Endothelial cell of umbilical vein (primary cell): Measurements from ENCODE around the gene RABGAP1. TPM values are rescaled to one million over a fixed set of nuclear protein-coding genes. Genes with fewer than 3 reads are reported as not detected.
A peak's percentile ranks its signal among the peaks of the same experiment; 100 is the strongest.

Experiments used
- BruUV-seq: library from RNA; stranded (reverse); fragments of 400-500 nt; replicated peaks from 2 replicates; lab custom pipeline; 2021; lab: Mats Ljungman, UMichigan
- CTCF ChIA-PET: fragments of 300-600, 350-600 bp; sonication (Branson Sonifier 250); formaldehyde crosslinking; loops from one replicate; lab custom pipeline; 2021; ENCODE audit warnings: antibody characterized with exemption, inconsistent platforms; lab: Charles Lee
- POLR2A ChIA-PET: fragments of 300-600, 350-600 bp; sonication (Branson Sonifier 250); formaldehyde crosslinking; loops from one replicate; lab custom pipeline; 2021; ENCODE audit warnings: antibody characterized with exemption, inconsistent platforms; lab: Charles Lee
- DNase-seq: peaks from one replicate; pipeline ENCODE4 v3.0.0-alpha.2; 2011; ENCODE audit warnings: low read depth, low spot score
- FAIRE-seq: peaks from 2 replicates; lab custom pipeline; 2011; peaks lifted over from hg19 to GRCh38; lab: Jason Lieb, UNC
- H2AFZ ChIP-seq: 2 replicates; pipeline ENCODE4 v1.6.0; 2012; ENCODE audit warnings: low read depth, low read length, control low read depth, inconsistent platforms
- H3K27ac ChIP-seq: 2 replicates; pipeline ENCODE4 v1.5.1; 2011; ENCODE audit warnings: low read depth, mild to moderate bottlenecking, control low read depth, low read length, moderate library complexity; ENCODE audit not compliant: insufficient read depth
- H3K27me3 ChIP-seq, 2 experiments: 2 replicates each; pipeline versions ENCODE4 v1.6.0 to v1.6.1; 2011; ENCODE audit warnings: low read length in 2 of 2, mixed read lengths in 1 of 2; ENCODE audit not compliant: control insufficient read depth in 2 of 2, insufficient read depth in 2 of 2
- H3K36me3 ChIP-seq, 2 experiments: 2 replicates in 1 of 2; 3 replicates in 1 of 2; pipeline ENCODE4 v1.5.1; 2011; ENCODE audit warnings: low read length in 2 of 2, mild to moderate bottlenecking in 1 of 2, moderate library complexity in 1 of 2; ENCODE audit not compliant: control insufficient read depth in 2 of 2, insufficient read depth in 2 of 2; ENCODE audit errors: extremely low read depth in 1 of 2
- H3K4me1 ChIP-seq: 3 replicates; pipeline ENCODE4 v1.5.1; 2011; ENCODE audit warnings: mild to moderate bottlenecking, low read length; ENCODE audit not compliant: control insufficient read depth, insufficient read depth; ENCODE audit errors: extremely low read depth
- H3K4me2 ChIP-seq: 2 replicates; pipeline ENCODE4 v1.6.1; 2011; ENCODE audit warnings: low read length, control low read depth, mixed read lengths; ENCODE audit not compliant: insufficient read depth
- H3K4me3 ChIP-seq, 3 experiments: fragments of 200-600 bp in 1 of 3; sonication (generic), shearing (Covaris generic) in 1 of 3; replicated peaks in 1 of 3; 2 replicates each; pipeline ENCODE4 v1.5.1; 2011 to 2016; ENCODE audit warnings: control low read depth in 3 of 3, low read length in 3 of 3, mild to moderate bottlenecking in 2 of 3, inconsistent platforms in 1 of 3, low read depth in 1 of 3, moderate library complexity in 1 of 3; ENCODE audit not compliant: insufficient read depth in 1 of 3
- H3K79me2 ChIP-seq: 2 replicates; pipeline ENCODE4 v1.6.0; 2012; ENCODE audit warnings: low read length, inconsistent platforms; ENCODE audit not compliant: control insufficient read depth, insufficient read depth
- H3K9ac ChIP-seq: replicated peaks from 2 replicates; pipeline ENCODE3; 2011; ENCODE audit warnings: low read length, control low read depth; ENCODE audit not compliant: insufficient read depth; ENCODE audit errors: extremely low read depth
- H3K9me1 ChIP-seq: replicated peaks from 3 replicates; pipeline ENCODE4 v1.6.0; 2011; ENCODE audit warnings: mild to moderate bottlenecking, low read length; ENCODE audit not compliant: control insufficient read depth, insufficient read depth; ENCODE audit errors: extremely low read depth
- H3K9me3 ChIP-seq: replicated peaks from 2 replicates; pipeline ENCODE4 v1.5.1; 2012; ENCODE audit warnings: low read length, inconsistent platforms; ENCODE audit not compliant: control insufficient read depth, insufficient read depth
- H4K20me1 ChIP-seq: replicated peaks from 2 replicates; pipeline ENCODE3; 2011; ENCODE audit warnings: mild to moderate bottlenecking, low read length; ENCODE audit not compliant: control insufficient read depth, insufficient read depth; ENCODE audit errors: extremely low read depth
- EZH2 ChIP-seq: IDR thresholded peaks from 2 replicates; pipeline ENCODE4 v1.6.1; 2012; ENCODE audit warnings: borderline replicate concordance, low read depth, mild to moderate bottlenecking, moderate library complexity, low read length, inconsistent platforms; ENCODE audit not compliant: severe bottlenecking
- FOS ChIP-seq: IDR thresholded peaks from 2 replicates; pipeline ENCODE4 v1.6.1; 2011; ENCODE audit warnings: mild to moderate bottlenecking, low read length, moderate library complexity, borderline replicate concordance; ENCODE audit not compliant: insufficient read depth
- GATA2 ChIP-seq: IDR thresholded peaks from 2 replicates; pipeline ENCODE4 v1.7.0; 2011; ENCODE audit warnings: low read depth, mild to moderate bottlenecking, moderate library complexity, mixed read lengths, low read length; ENCODE audit not compliant: insufficient read length, insufficient read depth
- JUN ChIP-seq: IDR thresholded peaks from 2 replicates; pipeline ENCODE4 v1.6.1; 2011; ENCODE audit warnings: borderline replicate concordance, low read depth; ENCODE audit not compliant: insufficient read length, insufficient read depth
- MYC ChIP-seq: IDR thresholded peaks from one replicate; pipeline ENCODE4 v1.6.1; 2011; ENCODE audit warnings: mild to moderate bottlenecking, low read depth, low read length
- POLR2A ChIP-seq: IDR thresholded peaks from 2 replicates; pipeline ENCODE4 v1.6.1; 2012; ENCODE audit warnings: low read depth, mild to moderate bottlenecking, control low read depth, low read length
- POLR2AphosphoS5 ChIP-seq: IDR thresholded peaks from 2 replicates; pipeline ENCODE4 v1.6.1; 2012; ENCODE audit warnings: low read depth, mild to moderate bottlenecking, control low read depth, low read length, moderate library complexity; ENCODE audit not compliant: insufficient read depth
- dilution Hi-C: fragments of 300-500 bp; cut with MboI; formaldehyde crosslinking; loops from one replicate; pipeline ENCODE4 v1.15.0; 2019; ENCODE audit warnings: low sequenced_read_pairs; ENCODE audit not compliant: extremely low pct_ligation_motif_present
- intact Hi-C: fragments of 100-400 bp; cut with micrococcal nuclease; formaldehyde crosslinking; loops from one replicate; pipeline ENCODE4 v1.10.0; 2022
- polyA plus RNA-seq, 4 experiments: library from polyadenylated mRNA; depleted of rRNA in 3 of 4; stranded (reverse) in 3 of 4; unstranded in 1 of 4; fragments of >200 nt; gene quantifications; 2 replicates each; pipeline versions ENCODE4 v1.2.1 to v1.2.3, GENCODE V29; 2011 to 2012; ENCODE audit warnings: missing spikeins in 1 of 4
- total RNA-seq: library from RNA; stranded (reverse); gene quantifications from 2 replicates; pipeline ENCODE4 v1.2.3, GENCODE V29; 2021
- TF ChIP-seq, protein P1 (sequence below), 2 donors: IDR thresholded peaks; 1 replicate in 1 of 2; 2 replicates in 1 of 2; pipeline ENCODE4 v1.5.1; 2011; ENCODE audit warnings: low read length in 2 of 2, mild to moderate bottlenecking in 2 of 2, moderate library complexity in 2 of 2, control low read depth in 1 of 2, inconsistent platforms in 1 of 2, low read depth in 1 of 2; ENCODE audit not compliant: insufficient read depth in 1 of 2; ENCODE audit errors: extremely low read depth in 1 of 2
- TF ChIP-seq, protein P2 (sequence below): IDR thresholded peaks from 2 replicates; pipeline ENCODE4 v1.6.1; 2011; ENCODE audit not compliant: insufficient read depth, insufficient read length

RABGAP1 gene
- total and polyA plus RNA-seq, 2 donors (not counting 3 experiments of a cell fraction or from before 2014, with no cell fraction given): 19.0 to 53.6 TPM

DNA sequence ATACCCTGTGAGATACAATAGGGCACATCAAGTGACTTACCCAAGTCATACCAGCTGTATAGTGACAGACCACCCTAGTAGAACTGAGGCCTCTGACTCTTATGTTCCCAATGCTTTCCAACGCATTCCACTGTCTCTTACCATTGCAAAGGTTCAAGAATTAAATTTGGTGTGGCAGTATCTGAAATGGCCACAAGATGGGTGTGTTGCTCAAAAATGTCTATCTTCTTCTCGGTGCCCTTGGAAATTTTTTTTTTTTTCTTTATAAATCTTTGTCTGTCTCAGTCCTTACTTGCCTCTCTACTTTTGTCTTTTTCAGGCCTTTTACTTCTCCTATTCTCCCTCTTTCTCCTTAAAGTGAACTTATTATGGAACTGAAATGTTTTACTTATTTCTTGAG is 141.0 kb downstream of the RABGAP1 start:
- H3K4me2 ChIP-seq: no peak overlapping the region
- no peak overlapping the region for H3K9ac ChIP-seq
- POLR2A ChIA-PET: interaction anchor here (0.7 kb wide), 1 partner anchor 18 kb away, joined by 3 read pairs; no protein-coding TSS in a partner anchor
- no peak overlapping the region for H3K4me3 ChIP-seq
- H2AFZ ChIP-seq: no peak overlapping the region
- TF ChIP-seq, protein P1, sequence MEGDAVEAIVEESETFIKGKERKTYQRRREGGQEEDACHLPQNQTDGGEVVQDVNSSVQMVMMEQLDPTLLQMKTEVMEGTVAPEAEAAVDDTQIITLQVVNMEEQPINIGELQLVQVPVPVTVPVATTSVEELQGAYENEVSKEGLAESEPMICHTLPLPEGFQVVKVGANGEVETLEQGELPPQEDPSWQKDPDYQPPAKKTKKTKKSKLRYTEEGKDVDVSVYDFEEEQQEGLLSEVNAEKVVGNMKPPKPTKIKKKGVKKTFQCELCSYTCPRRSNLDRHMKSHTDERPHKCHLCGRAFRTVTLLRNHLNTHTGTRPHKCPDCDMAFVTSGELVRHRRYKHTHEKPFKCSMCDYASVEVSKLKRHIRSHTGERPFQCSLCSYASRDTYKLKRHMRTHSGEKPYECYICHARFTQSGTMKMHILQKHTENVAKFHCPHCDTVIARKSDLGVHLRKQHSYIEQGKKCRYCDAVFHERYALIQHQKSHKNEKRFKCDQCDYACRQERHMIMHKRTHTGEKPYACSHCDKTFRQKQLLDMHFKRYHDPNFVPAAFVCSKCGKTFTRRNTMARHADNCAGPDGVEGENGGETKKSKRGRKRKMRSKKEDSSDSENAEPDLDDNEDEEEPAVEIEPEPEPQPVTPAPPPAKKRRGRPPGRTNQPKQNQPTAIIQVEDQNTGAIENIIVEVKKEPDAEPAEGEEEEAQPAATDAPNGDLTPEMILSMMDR (IDR thresholded peaks at IDR 0.05; ENCODE audit: extremely low read depth in 1 of 2, insufficient read depth in 1 of 2, low read depth in 1 of 2, low read length in 2 of 2): peak; percentile 49 to 51
- no peak for TF ChIP-seq MYC
- peaks cover 0 to 17% of the 10 kb centered on the region in 2 experiments for H3K36me3 ChIP-seq
- H3K27ac ChIP-seq: no peak overlapping the region
- no peaks in the 10 kb centered on the region for H3K9me1 ChIP-seq
- H4K20me1 ChIP-seq: no peaks in the 10 kb centered on the region
- no peaks in the 10 kb centered on the region for H3K79me2 ChIP-seq
- FAIRE-seq (peak; percentile 77), DNase-seq (peak; percentile 76)
- no peaks in the 10 kb centered on the region for H3K9me3 ChIP-seq
- dilution Hi-C loops (no loop called here), intact Hi-C loops (loop anchor here (1.0 kb wide), 2 partner anchors 143 to 268 kb away; no protein-coding TSS in a partner anchor)
- CTCF ChIA-PET: interaction anchor here (0.6 to 7.0 kb wide), 16 partner anchors 9 to 272 kb away, joined by 3 to 148 read pairs (median 4); no protein-coding TSS in a partner anchor
- H3K27me3 ChIP-seq: no peaks in the 10 kb centered on the region
- BruUV-seq: no TSS peak
- no peaks in the 10 kb centered on the region for H3K4me1 ChIP-seq

DNA sequence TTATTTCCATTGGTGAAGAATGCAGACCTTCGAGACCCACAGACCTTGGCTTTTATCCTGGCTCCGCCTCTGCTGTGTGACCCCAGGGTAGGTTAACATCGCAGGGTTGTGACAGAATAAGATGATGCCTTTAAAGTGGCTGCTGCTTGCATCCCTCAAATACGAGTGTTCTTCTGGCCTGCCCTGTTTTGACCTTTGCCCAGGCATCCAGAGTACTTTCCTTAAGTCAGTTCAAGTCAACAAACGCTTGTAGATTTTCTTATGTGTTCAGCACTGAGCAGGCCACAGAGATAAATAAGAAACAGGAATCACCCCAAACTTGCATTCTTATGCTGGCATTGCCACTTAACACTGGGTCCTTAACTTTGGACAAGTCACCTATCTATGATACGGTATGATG is 142.9 kb downstream of the RABGAP1 start:
- no peak for TF ChIP-seq FOS
- TF ChIP-seq MYC: no peak
- no peak for TF ChIP-seq GATA2
- TF ChIP-seq, protein P2, sequence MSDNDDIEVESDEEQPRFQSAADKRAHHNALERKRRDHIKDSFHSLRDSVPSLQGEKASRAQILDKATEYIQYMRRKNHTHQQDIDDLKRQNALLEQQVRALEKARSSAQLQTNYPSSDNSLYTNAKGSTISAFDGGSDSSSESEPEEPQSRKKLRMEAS: no peak
- TF ChIP-seq, protein P1 (IDR thresholded peaks at IDR 0.05; ENCODE audit: extremely low read depth in 1 of 2, insufficient read depth in 1 of 2, low read depth in 1 of 2, low read length in 2 of 2): no peak
- no peak for TF ChIP-seq POLR2A
- TF ChIP-seq EZH2: no peak
- TF ChIP-seq POLR2AphosphoS5: no peak
- no peak for TF ChIP-seq JUN

More for the DNA sequence above, 142.9 kb downstream of the RABGAP1 start:
- Histone ChIP-seq H3K9me1 (no peaks in the 10 kb centered on the region), H3K4me1 (no peaks in the 10 kb centered on the region), H3K36me3 (peaks cover 4 to 15% of the 10 kb centered on the region in 2 experiments), H3K9me3 (no peaks in the 10 kb centered on the region), H3K27me3 (no peaks in the 10 kb centered on the region), H3K9ac (no peak overlapping the region), H3K4me3 (no peak overlapping the region), H4K20me1 (no peaks in the 10 kb centered on the region), H3K4me2 (no peak overlapping the region), H3K79me2 (no peaks in the 10 kb centered on the region), H2AFZ (no peak overlapping the region), H3K27ac (no peak overlapping the region)
- CTCF ChIA-PET: interaction anchor here (0.7 to 7.0 kb wide), 6 partner anchors 9 to 270 kb away, joined by 3 to 148 read pairs (median 4); no protein-coding TSS in a partner anchor
- no peak for FAIRE-seq
- POLR2A ChIA-PET: no interaction called here
- DNase-seq: no peak
- intact Hi-C loops (no loop called here), dilution Hi-C loops (no loop called here)
- BruUV-seq: no TSS peak
